NCI-H510A (cell line): ENCODE measurements around the gene VTA1.
"Not testable (repeated sequence)": the region's sequence is repeated elsewhere in the genome, so short reads cannot be mapped to it uniquely, and the experiment has no call there.

Experiments
- DNase-seq: peaks from one replicate; lab custom pipeline; 2025; lab: John Stamatoyannopoulos, UW

The VTA1 gene

GRCh38 chr6:142171351-142171750 is 24.3 kb downstream of the VTA1 start:
- DNase-seq = no peak

- no peak for DNase-seq
Observed at GRCh38 chr6:142172758-142173157, 25.7 kb downstream of the VTA1 start.

GRCh38 chr6:142173980-142174379 is 26.9 kb downstream of the VTA1 start:
- no peak for DNase-seq

- DNase-seq = no peak
Observed at GRCh38 chr6:142174703-142175102, 27.6 kb downstream of the VTA1 start.

- DNase-seq = no peak
Observed at GRCh38 chr6:142178129-142178528, 31.1 kb downstream of the VTA1 start.

GRCh38 chr6:142182004-142182403 is 34.9 kb downstream of the VTA1 start:
- no peak for DNase-seq

GRCh38 chr6:142183351-142183750 is 36.3 kb downstream of the VTA1 start:
- no peak for DNase-seq

- no peak for DNase-seq
Observed at GRCh38 chr6:142184307-142184706, 37.2 kb downstream of the VTA1 start.

- no peak for DNase-seq
Observed at GRCh38 chr6:142185641-142186040, 38.6 kb downstream of the VTA1 start.

GRCh38 chr6:142187209-142187608 is 40.1 kb downstream of the VTA1 start:
- no peak for DNase-seq

GRCh38 chr6:142188341-142188740 is 41.3 kb downstream of the VTA1 start:
- DNase-seq = not testable (repeated sequence)

- no peak for DNase-seq
Observed at GRCh38 chr6:142189057-142189456, 42.0 kb downstream of the VTA1 start.

- no peak for DNase-seq
Observed at GRCh38 chr6:142192343-142192742, 45.3 kb downstream of the VTA1 start.

- no peak for DNase-seq
Observed at GRCh38 chr6:142193621-142194020, 46.6 kb downstream of the VTA1 start.

- no peak for DNase-seq
Observed at GRCh38 chr6:142195862-142196541, 48.9 kb downstream of the VTA1 start.

- no peak for DNase-seq
Observed at GRCh38 chr6:142200846-142201628, 54.0 kb downstream of the VTA1 start.

- no peak for DNase-seq
Observed at GRCh38 chr6:142207265-142207877, 60.3 kb downstream of the VTA1 start.

- DNase-seq = no peak
Observed at GRCh38 chr6:142210606-142211005, 63.5 kb downstream of the VTA1 start.

GRCh38 chr6:142213402-142213801 is 66.3 kb downstream of the VTA1 start:
- DNase-seq = no peak

- no peak for DNase-seq
Observed at GRCh38 chr6:142218446-142218845, 71.4 kb downstream of the VTA1 start.

- no peak for DNase-seq
Observed at GRCh38 chr6:142222022-142222421, 75.0 kb downstream of the VTA1 start.

- no peak for DNase-seq
Observed at GRCh38 chr6:142223938-142224337, 76.9 kb downstream of the VTA1 start.

GRCh38 chr6:142225115-142225514 is 78.1 kb downstream of the VTA1 start:
- DNase-seq = no peak
